Islet of Langerhans (tissue), 1 donor: ENCODE measurements around the gene CCDC171.

Experiments
- FAIRE-seq: peaks from one replicate; lab custom pipeline; 2011; peaks lifted over from hg19 to GRCh38; lab: Jason Lieb, UNC

Gene CCDC171

DNA sequence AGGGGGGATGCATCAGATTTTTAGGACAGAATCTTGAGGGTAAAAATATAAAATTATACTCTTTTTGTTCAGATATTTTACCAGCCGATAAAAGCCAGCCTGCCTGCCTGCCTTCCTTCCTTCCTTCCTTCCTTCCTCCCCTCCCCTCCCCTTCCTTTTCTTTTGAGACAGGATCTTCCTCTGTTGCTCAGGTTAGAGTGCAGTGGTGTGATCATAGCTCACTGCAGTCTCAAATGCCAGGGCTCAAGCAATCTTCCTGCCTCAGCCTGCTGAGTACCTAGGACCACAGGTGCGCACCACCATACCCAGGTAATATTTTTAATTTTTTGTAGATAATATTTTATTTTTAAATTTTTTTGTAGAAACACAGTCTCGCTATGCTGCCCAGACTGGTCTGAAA lies 330.0 kb downstream of the CCDC171 start:
- FAIRE-seq: no peak

DNA sequence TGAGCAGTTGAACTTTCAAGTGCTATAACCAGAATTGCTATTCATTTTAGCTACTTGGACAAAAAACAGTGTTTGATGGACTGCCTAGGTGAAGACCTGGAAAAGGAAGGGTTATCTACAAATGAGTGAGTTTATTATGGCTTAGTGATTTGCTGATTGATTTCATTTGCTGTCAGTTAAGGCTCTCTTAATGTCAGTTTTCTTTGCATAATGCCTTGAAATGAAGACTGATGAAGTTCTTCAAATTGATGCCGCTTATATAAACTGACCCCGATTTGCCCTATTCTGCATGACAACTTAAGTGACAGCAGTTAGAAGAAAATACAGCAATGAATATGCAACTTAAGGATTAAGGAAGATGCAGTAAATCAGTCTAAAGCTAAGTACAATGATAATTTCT lies 332.6 kb downstream of the CCDC171 start:
- FAIRE-seq: no peak

DNA sequence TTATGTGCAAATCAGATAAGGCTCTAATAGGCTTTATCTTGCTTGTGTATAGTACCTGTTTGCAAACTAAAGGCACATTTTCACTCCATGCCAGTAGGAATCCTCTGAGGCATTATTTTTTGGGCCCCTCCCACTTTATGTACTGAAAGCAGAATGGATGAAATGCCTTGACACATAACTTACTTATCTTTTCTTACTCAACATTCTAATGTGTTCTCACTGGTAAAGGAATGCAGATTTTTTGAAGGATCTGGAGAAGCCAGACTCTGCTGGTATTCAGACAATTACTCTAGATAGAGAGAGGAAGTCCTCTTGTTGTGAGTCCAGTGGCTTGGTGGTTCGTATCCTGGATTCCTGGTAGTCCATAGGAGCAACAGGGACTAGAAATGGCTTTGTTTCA lies 336.7 kb downstream of the CCDC171 start:
- no peak for FAIRE-seq

DNA sequence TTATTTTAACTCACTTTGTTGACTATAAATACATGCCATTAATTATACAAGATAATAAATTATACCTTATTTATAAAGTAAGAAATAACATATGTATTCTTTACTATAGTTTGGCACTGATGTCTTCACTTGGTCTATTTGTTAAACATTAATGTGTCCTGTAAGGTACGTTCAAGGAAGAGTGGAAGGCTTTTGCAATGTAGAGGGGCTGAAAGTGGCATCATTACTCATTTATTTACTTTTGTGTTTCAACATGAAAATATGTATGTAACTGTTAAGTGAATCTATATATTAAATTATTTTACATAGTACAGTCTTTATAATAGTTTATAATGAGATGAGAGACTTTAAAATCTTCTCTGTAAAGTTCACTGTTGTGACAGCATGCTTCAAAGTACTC lies 348.7 kb downstream of the CCDC171 start:
- no peak for FAIRE-seq

DNA sequence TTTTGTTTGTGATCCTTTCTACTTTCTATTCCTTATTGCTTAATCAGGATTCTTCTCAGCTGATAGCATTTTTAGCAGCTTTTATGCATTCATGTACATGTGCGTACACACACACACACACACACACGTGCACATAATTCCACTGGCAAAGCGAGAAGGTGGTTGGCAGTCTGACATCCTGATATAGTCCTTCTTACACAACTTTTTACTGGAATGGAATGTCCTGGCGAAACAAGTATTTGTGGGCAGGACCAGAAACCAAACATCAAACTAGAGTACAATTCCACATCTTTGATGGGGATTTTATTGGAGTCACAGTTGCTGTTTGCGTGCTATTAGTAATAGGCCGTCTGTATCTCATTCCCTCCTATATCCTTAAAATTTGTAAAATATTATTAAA lies 356.5 kb downstream of the CCDC171 start:
- no peak for FAIRE-seq

DNA sequence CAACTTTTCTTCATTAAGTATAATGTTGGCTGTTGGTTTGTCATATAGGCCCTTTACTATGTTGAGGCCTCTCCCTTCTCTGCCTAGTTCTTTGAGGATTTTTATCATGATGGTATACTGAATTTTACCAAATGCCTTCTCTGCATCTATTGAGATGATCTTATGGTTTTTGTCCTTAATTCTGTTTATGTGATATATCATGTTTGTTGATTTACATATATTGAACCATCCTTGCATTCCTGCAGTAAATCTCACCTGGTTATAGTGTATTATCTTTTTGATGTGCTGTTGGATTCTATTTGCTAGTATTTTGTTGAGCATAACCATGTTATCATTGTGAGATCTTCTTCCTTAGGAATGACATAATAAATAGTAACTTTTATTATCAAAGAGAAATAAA lies 362.9 kb downstream of the CCDC171 start:
- no peak for FAIRE-seq

DNA sequence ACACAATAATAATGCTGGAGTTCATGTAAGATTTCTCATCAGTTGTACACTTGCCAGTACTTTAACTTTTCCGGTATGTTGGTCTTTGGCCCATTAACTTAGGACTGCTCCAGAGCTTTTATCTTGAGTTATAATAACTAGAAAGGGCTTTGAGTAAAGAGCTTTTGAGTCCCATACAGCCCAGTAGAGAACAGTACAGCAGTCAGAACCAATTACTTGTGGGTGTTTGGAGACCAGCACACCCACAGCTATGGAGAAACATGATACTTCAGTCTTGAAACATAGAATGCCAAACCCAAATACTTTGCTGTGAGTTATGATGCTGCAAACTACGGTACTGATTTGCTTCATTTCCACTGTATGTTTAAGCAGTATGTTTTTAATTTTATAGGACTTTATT lies 374.3 kb downstream of the CCDC171 start:
- no peak for FAIRE-seq

DNA sequence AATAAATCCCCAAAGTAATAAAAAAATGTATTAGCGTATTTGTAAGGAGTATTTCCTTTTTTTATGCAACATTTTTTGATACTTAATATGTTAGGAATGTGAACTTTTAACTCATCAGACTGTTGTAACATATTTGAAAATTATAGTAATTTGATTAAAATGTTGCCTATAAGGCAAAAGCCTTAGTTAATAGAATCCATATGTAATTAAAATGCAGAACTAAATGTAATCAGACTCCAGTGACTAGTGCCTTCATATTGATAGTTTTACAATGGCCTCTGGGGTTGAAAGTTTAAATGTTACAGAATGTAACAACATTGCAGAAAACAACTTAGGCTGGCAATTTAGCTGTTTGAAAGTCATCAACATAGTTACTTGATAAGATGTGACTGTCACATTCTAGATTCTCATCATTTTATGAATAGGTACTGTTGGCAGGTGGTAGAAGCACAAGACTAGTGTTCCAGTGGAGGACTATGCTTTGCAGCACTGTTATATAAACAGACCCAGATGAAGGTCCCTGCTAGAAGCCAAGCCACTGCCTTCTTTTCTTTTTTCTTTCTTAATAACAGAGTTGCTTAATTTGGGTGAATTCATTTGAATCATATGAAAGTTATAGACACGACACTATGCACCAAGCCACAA lies 382.9 kb downstream of the CCDC171 start:
- no peak for FAIRE-seq

DNA sequence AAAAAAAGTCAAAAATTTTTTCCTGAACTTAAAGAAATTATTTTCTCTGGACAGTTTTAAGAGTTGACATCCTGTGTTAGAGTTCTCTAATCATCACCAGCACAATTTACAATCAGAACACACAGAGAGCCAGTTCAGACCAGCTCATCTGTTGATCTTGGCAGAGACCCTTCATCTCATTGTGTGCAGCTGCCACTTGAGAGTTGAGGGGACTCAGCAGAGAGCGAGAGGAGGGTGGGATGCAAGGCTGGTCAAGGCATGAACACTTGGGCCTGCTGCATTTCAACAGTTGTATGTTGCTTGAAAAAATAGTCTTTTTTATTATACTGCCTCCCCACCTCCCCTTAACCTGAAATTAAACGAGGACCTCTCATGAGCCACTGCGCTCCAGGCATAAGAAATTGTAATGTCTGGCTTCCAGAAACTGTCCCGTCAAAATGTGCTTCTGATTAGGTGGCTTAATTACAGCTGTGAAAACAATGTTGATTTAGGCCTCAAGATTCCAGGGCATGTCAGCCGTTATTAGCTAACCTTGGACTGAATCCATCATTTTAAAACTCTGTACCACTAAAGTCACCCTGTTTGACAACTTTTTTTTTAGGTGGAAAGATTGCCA lies 383.6 kb downstream of the CCDC171 start:
- no peak for FAIRE-seq

DNA sequence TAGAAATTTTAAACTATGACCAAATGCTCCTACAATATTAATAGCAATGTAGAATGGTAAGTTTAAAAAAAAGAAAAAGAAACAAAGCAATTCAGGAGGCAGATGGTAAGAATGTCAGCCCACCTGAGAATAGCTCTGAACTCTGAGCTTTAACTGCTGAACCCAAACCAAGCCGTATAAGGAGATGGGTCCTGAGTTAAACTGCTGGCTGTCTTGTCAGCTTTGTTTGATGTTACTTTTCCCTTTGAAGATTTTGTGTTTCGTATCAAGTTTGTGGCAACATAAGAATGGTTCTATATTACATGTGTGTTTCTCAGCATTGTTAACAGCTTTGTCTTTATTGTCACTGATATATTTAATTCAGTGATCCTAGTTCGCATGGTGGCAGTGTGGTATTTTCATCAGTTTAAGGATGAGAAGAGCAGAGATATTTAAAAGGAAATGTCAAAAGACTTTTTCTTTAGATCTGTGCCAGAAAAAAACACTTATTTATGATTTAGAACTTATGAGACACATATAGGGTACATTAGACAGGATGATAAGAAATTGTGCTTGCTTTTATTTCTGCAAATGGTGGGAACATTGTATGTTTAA lies 390.1 kb downstream of the CCDC171 start:
- no peak for FAIRE-seq

DNA sequence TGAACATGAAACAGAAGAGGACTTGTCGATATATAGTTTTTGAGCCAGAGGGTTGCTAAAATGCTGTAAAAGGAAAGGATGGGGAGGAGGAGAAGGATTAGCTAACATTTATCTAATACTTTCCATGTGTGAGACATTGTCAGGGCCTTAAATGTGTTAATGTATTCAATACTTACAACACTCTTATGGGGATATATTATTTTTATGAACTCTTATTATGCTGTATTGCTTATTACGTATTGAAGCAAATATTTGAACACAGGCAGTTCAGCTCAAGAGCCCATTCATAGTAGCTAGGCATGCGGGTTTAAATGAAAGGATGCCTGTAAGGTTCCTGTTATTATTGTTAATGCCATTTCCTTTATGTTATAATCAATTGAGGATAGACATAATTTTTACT lies 391.5 kb downstream of the CCDC171 start:
- FAIRE-seq: no peak

DNA sequence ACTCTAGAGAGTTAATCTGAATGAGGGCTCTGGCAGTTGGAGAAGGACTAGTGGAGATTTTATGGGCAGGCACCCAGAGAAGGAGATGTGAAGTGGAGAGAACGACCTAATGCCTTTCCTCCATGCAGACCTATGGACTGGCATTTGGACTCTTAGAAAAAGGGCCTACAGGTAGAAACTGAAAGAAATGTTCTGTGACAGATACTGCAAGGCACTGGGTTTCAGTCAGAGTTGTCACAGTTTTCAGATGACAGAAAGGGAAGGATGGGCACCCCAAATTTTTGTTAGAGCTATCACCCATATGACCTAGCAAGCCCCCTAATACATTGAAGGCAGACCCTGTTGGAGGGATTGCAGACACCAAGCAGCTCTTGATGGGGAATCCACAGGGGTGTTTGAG lies 406.8 kb downstream of the CCDC171 start:
- no peak for FAIRE-seq

DNA sequence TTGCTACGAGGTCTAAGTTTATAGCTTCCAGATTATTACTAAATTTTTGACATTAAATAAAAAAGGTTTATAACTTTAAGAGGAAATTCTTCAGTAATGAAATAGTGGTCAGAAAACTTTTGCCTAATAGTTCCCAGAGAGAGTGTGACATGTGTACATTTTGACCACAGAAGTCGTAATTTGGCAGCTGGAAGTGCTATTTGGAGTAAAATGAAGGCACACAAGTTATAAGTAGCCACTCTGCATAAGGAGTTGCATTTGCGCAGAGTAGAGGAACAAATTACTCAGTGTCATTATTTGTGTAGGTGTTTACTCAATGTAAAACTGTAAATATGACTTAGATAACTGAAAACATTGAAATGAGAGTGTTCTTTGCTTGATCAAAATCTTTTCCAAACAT lies 408.4 kb downstream of the CCDC171 start:
- no peak for FAIRE-seq

DNA sequence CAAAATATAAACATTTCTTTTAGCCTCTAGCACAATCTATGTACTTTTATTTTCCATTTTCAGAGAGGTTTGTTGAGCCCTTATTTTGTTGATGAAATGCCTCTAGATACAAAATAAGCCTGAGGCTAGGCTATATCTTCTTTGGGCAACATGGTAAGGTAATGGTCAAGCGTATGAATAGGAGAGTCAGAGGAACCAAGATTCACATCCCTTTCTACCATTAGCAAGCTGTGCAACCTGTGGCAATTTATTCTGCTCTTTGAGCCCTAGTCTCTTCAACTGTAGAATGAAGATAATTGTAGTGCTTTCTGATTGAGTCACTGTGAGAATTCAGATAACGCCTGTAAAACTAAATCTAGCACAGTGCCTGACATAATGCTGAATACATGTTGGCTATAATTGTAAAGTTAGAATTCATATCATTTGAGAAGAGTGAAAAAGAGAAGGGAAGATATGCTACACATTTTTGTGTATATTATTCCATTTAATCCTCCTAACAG lies 412.5 kb downstream of the CCDC171 start:
- FAIRE-seq: no peak

DNA sequence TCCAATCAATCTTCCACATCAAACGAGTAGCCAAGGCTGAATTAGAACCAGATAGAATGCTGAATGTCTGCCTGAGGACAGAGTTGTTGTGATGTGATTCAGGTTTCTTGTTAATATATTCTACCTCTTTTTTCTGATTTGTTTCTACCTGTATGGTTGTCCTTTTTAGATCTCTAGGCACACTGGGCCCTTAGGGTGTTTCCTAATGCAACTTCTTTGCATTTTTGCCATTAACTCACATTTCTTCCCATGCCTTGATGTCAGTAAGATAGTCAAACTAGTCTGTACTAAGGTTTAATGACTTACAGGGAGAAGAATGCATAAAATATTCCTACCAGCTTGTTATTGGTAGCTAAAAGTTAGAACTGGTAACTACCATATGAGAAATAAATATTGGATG lies 413.6 kb downstream of the CCDC171 start:
- no peak for FAIRE-seq

DNA sequence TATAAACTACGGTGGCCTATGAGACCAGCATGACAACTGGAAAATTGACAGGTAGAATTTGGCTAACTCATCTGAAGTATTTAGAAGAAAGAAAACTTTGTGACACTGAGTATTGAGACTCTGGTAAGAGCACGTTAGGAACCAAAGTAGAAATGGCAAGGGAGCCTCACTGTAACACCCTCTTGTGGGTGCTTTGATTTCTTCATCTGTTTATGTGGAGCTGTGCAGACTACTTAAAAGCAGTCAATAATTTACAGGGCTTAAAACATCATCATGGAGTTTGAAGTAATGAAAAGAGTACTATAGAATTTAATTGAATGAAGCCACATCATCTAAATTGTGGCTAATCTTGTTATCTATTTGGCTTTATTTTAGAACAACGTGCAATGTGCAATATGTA lies 414.2 kb downstream of the CCDC171 start:
- no peak for FAIRE-seq

DNA sequence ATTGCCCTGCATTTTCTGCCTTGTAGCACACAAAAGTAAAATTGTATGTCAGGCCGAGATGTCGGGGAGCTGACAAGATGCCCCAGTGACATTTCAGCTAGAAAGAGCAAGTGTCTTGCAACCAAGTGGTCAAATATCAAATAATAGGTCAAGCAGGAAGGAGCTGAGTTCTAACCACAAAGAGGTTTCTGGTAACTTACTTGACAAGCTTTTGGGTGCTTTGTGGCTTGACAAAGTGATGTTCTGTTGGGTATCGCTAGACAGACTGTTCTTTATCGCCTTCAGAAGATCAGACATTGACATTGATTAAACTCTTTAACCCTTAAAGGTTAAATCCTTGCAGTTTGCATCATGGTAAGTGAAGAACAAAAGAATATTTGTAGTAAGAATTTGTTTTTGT lies 419.9 kb downstream of the CCDC171 start:
- FAIRE-seq: no peak

DNA sequence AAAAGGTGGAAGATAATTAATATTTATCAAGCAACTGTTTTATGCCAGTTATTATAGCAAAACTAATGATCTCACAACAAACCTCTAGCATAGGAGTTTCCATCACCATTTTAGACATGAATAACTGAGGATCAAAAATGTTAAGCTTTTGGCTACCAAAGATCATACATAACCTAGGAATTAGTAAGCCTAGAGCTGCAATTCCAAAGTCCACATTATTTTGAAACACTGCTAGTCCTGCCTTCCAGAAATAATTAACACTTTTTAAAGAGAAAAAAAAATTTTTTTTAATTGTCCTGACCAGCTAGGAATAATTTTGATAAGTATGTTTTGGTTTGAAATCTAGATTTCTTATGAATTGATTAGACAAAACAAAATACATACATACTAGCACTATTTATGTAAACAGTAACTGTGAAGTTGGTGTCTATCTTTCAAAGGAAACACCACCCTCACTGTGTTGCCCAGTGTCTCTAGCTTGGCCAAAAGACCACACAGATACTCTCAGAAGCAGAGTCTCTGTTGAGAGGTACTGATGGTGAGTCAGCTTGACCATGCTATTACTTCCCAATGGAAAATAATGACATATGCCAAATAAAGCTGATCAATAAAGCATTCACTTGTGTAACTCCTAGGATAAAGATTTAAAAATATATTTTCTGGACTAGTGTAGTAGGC lies 422.4 kb downstream of the CCDC171 start:
- no peak for FAIRE-seq

DNA sequence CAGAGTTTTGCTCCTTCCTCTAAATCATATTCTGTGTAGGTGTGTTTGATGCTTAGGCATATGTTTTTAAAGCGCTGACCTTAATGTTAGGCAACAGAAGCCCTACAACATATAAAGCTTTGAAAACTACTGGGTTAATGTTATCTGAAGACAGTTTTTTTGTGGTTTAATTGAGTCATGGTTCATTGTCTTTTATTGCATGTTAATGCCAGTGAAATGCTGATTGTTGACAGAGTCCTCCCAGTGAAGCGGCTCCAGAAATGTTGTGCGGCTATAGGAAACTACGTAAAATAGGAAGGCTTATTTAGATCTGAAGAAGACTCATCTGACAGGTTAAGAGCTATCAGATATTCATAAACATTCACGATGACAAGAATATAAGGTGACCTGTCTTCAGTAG lies 424.6 kb downstream of the CCDC171 start:
- no peak for FAIRE-seq

DNA sequence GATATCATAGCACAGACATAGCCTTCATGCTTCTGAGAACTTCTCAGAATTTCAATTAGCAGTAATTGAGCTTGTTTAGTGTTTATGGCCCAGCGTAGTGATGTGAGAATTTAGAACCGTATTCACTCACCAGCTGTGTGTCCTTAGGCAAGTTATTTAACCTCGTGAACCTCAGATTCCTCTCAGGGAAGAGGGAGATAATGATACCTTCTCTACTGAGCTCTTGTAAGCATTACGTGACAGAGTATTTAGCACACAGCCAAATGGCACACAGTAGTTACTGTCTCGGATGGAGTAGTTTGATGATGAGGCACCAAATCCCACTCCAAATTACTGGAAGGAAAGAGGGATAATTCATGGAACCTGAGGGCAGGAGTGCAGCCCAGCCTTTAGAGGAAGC lies 429.3 kb downstream of the CCDC171 start:
- no peak for FAIRE-seq

DNA sequence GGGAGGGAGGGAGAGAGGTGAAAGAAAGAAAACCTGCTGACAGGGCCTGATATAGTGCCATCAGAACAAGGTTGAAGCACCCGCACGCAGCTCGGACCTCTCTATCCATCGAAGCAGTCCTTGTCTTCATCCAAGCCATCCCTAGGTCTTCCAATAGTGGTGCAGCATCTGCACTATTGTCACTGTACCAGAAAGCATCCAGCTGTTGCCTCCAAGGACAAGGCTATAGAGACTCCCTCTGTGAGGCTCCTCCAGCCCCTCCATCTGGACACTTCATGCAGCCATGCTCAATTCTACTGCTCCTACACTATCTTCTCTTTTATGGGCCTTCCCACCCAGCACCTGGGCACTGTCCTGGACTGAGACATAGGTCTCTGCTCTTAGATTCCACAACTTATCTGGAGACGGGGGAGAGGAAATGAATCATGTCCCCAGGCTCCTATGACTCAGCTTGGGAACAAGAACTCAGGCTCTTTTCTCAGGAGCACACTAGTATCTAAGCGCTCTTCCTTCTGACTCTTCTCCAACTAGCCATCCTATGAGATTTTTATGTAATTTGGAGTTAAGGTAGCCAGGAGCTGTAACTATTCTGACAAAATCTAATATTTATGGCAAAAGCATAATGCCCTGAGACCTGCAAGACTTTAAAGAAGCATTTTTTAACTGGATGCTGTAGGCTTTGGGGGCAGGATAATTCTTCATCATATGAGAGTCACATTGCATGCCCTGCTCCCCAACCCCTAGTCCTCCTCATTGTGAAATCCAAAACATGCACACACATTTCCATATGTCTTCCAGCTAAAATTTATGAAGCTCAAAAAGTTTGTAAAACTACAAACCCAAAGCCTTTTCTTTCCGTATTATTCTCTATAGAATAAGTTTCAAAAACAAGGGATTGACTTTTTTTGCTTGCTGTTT lies 446.8 kb downstream of the CCDC171 start:
- FAIRE-seq: no peak

DNA sequence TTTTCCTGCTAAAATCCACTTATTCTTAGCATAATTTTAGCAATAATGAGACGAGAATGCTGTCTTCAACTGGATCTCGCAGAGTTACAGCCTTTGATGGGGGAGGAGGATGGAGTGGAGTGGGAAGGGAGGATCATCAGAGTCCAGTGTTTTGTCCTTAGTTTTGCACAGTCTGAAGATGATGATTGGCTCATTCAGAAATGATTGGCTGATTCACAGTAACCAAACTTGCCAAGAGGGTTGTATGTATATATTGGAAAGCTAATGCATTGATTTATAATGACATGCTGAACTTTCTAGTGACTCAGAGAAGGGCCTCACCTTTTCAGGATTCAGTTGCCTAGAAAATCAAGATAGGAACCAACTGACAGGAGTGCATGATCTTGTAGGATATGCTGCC lies 448.0 kb downstream of the CCDC171 start:
- no peak for FAIRE-seq
